AG04449 (cell line): ENCODE measurements around the gene ZNF219.

Experiments
- CTCF ChIA-PET: fragments of 350-600 bp; formaldehyde crosslinking; extraction: SDS; loops from one replicate; lab custom pipeline; 2021; ENCODE audit warnings: antibody characterized with exemption; lab: Yijun Ruan, JAX
- POLR2A ChIA-PET: fragments of 400-600, 350-600 bp; formaldehyde crosslinking; extraction: SDS; loops from one replicate; lab custom pipeline; 2020; ENCODE audit warnings: antibody characterized with exemption, inconsistent platforms; lab: Yijun Ruan, JAX
- DNase-seq: peaks from one replicate; pipeline ENCODE4 v3.0.0-alpha.2; 2010; ENCODE audit warnings: low read depth, low spot score
- H3K4me3 ChIP-seq: 2 replicates; pipeline ENCODE4 v1.5.1; 2011; ENCODE audit warnings: low read depth, mild to moderate bottlenecking, control low read depth, low read length
- CTCF ChIP-seq: IDR thresholded peaks from one replicate; pipeline ENCODE4 v1.5.1; 2011; ENCODE audit warnings: mild to moderate bottlenecking, moderate library complexity, low read length, control low read depth, inconsistent platforms; ENCODE audit not compliant: insufficient read depth; ENCODE audit errors: missing control alignments

The ZNF219 gene

GRCh38 chr14:21081521-21082142 is 16.8 kb downstream of the ZNF219 start:
- no peak overlapping the region for H3K4me3 ChIP-seq
- ChIA-PET CTCF (interaction anchor here (0.7 to 12.7 kb wide), 8 partner anchors 8 to 111 kb away, joined by 3 to 163 read pairs (median 32); partner anchors contain the start of gene ARHGEF40), POLR2A (interaction anchor here (0.7 kb wide), 1 partner anchor 10 kb away, joined by 4 read pairs; no protein-coding TSS in a partner anchor)
- no peak for TF ChIP-seq CTCF
- no peak for DNase-seq

GRCh38 chr14:21078726-21079125 is 19.7 kb downstream of the ZNF219 start:
- DNase-seq = no peak
- TF ChIP-seq CTCF = no peak
- H3K4me3 ChIP-seq = no peak overlapping the region
- ChIA-PET POLR2A (interaction anchor here (1.1 kb wide), 1 partner anchor 8 kb away, joined by 4 read pairs; the partner anchor contains the start of gene ARHGEF40), CTCF (interaction anchor here (1.6 to 12.7 kb wide), 7 partner anchors 6 to 67 kb away, joined by 5 to 163 read pairs (median 29); partner anchors contain the start of gene ARHGEF40)

- H3K4me3 ChIP-seq = no peak overlapping the region
- DNase-seq = no peak
- ChIA-PET POLR2A (no interaction called here), CTCF (interaction anchor here (1.1 to 12.7 kb wide), 7 partner anchors 5 to 66 kb away, joined by 3 to 163 read pairs (median 29); partner anchors contain the start of gene ARHGEF40)
- no peak for TF ChIP-seq CTCF
Measured at GRCh38 chr14:21078287-21078686, 20.2 kb downstream of the ZNF219 start.

- POLR2A ChIA-PET = no interaction called here
- TF ChIP-seq CTCF = no peak
- H3K4me3 ChIP-seq = no peak overlapping the region
- DNase-seq = no peak
- CTCF ChIA-PET = interaction anchor here (0.6 to 8.6 kb wide), 8 partner anchors 9 to 66 kb away, joined by 3 to 93 read pairs (median 4); no protein-coding TSS in a partner anchor
Measured at GRCh38 chr14:21077672-21078071, 20.8 kb downstream of the ZNF219 start.

GRCh38 chr14:21075719-21076437 is 22.6 kb downstream of the ZNF219 start:
- ChIA-PET POLR2A (no interaction called here), CTCF (interaction anchor here (1.5 to 6.6 kb wide), 5 partner anchors 9 to 61 kb away, joined by 3 to 164 read pairs (median 139); no protein-coding TSS in a partner anchor)
- H3K4me3 ChIP-seq = no peak overlapping the region
- no peak for TF ChIP-seq CTCF
- DNase-seq = no peak
